Karpas-422 (cell line): ENCODE measurements around the gene TGFB1I1. TPM values are rescaled to one million over a fixed set of nuclear protein-coding genes. Genes with fewer than 3 reads are reported as not detected.

Experiments
- DNase-seq: peaks from one replicate; pipeline ENCODE4 v3.0.0-alpha.2; 2015
- H2AFZ ChIP-seq: fragments of 200-600 bp; sonication (generic); 2 replicates; pipeline ENCODE4 v1.6.1; 2014; ENCODE audit warnings: antibody characterized with exemption, low read length, mixed read lengths
- H3K27ac ChIP-seq: fragments of 200-600 bp; sonication (generic); 2 replicates; pipeline ENCODE4 v1.5.1; 2014; ENCODE audit warnings: mild to moderate bottlenecking, low read length, moderate library complexity
- H3K27me3 ChIP-seq: fragments of 200-600 bp; sonication (generic); 2 replicates; pipeline ENCODE4 v1.6.1; 2014; ENCODE audit warnings: low read length, mixed read lengths
- H3K36me3 ChIP-seq: fragments of 200-600 bp; sonication (generic); 2 replicates; pipeline ENCODE4 v1.6.1; 2014; ENCODE audit warnings: low read length, mixed read lengths; ENCODE audit not compliant: insufficient read depth
- H3K4me1 ChIP-seq: fragments of 200-600 bp; sonication (generic); 2 replicates; pipeline ENCODE4 v1.6.1; 2014; ENCODE audit warnings: mild to moderate bottlenecking, low read length, mixed read lengths
- H3K4me2 ChIP-seq: fragments of 200-600 bp; sonication (generic); 2 replicates; pipeline ENCODE4 v1.6.1; 2014; ENCODE audit warnings: low read length, low read depth, mild to moderate bottlenecking; ENCODE audit not compliant: poor library complexity, severe bottlenecking
- H3K4me3 ChIP-seq: fragments of 200-600 bp; sonication (generic); 2 replicates; pipeline ENCODE4 v1.5.1; 2014; ENCODE audit warnings: mild to moderate bottlenecking, antibody characterized with exemption, low read length, mixed read lengths
- H3K79me2 ChIP-seq: fragments of 200-600 bp; sonication (generic); 2 replicates; pipeline ENCODE4 v1.6.1; 2014; ENCODE audit warnings: mild to moderate bottlenecking, low read length, mixed read lengths
- H3K9ac ChIP-seq: fragments of 200-600 bp; sonication (generic); 2 replicates; pipeline ENCODE4 v1.6.0; 2014; ENCODE audit warnings: low read length
- H3K9me2 ChIP-seq: fragments of 200-600 bp; sonication (generic), shearing (Covaris generic); replicated peaks from 2 replicates; pipeline ENCODE4 v1.6.0; 2014; ENCODE audit warnings: mild to moderate bottlenecking, low read length, moderate library complexity; ENCODE audit not compliant: insufficient read depth
- H3K9me3 ChIP-seq: fragments of 300-700, 200-600 bp; sonication (generic); 2 replicates; pipeline ENCODE4 v1.6.1; 2014; ENCODE audit warnings: low read length, mixed read lengths
- H4K20me1 ChIP-seq: fragments of 200-600 bp; sonication (generic); 2 replicates; pipeline ENCODE4 v1.6.1; 2014; ENCODE audit warnings: mild to moderate bottlenecking, antibody characterized with exemption, low read length, low read depth; ENCODE audit not compliant: insufficient read depth
- total RNA-seq: library from RNA; depleted of rRNA; stranded (reverse); fragments of >200 nt; shearing (Covaris generic); gene quantifications from 2 replicates; pipeline ENCODE4 v1.2.3, GENCODE V29; 2014; ENCODE audit warnings: low replicate concordance; rRNA removed

The TGFB1I1 gene
- not detected in 2 replicates for total RNA-seq

DNA sequence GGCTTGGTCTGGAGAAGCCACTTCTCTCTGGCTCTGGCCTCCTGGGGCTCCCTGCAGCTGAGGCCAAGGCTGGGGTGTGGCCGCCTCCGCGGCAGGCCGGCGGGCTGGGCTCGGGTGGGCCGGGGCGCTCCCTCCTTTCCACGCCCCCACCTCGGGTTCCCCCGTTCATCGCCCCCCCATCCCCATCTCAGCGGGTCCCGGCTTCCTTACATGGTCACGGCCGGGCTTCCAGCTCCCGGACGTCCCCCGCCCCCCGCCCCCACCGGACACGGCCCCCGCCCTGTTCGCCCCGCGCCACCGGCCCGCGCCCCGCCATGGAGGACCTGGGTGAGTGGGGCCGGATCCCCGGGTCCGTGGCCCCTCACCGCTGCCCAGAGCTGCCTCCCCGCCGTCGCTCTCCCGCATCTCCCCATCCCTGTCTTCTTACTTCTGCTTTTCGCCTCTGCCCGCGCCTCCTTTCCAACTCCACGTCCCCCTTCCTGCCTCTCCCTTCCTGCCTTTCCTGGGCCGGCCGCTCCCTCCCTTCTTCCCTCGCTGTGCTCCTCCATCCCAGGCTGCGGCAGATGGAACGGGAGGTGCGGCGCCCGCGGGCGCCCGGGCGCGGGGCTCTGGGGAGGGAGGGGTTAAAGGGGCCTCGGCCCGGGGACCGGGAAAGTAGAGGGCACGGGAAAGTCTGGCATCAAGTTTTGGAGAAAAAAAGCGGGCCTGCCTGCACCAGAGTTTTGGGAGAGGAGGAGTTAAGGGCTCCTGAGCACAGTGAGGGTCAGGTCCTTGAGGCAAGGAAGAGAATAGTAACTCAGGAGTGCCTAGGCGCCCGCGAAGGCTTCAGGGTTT is at the start of gene TGFB1I1:
TSS of gene TGFB1I1 (plus strand) at position 278 of the 834 bp plus-strand sequence. CDS start at position 315, 37 bp downstream.
- no peak within 1 kb of the TSS for H3K9ac ChIP-seq

DNA sequence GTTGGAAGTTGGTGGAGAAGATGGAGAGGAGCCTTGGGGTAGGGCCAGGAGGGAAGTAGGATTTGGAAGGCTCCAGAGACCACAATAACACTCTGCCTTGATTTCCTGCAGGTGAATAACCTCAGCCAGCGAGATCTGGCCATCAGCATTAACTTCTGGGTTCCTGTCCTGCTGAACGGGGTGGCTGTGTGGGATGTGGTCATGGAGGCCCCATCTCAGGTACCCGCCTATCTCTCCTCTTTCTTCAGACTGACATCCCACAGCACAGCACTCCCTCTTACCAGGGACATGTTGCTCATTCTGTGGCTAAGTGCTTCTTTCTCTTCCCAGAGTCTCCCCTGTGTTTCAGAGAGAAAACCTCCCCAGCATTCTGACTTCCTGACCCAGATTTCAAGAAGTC is 48.7 kb upstream of the TGFB1I1 start:
- Histone ChIP-seq H3K4me1 (no peaks in the 10 kb centered on the region), H3K9me3 (no peaks in the 10 kb centered on the region), H3K4me2 (no peak overlapping the region), H3K9ac (no peak overlapping the region), H3K9me2 (no peaks in the 10 kb centered on the region), H3K27ac (no peak overlapping the region), H3K27me3 (no peaks in the 10 kb centered on the region), H3K4me3 (no peak overlapping the region), H3K79me2 (no peaks in the 10 kb centered on the region), H2AFZ (no peak overlapping the region), H3K36me3 (no peaks in the 10 kb centered on the region), H4K20me1 (no peaks in the 10 kb centered on the region)
- no peak for DNase-seq

More for the DNA sequence above, at the start of gene TGFB1I1:
- Histone ChIP-seq H3K36me3 (no peaks in the 10 kb centered on the region), H3K4me1 (peaks cover 5% of the 10 kb centered on the region), H4K20me1 (no peaks in the 10 kb centered on the region), H3K4me2 (no peak within 1 kb of the TSS), H3K9me3 (no peaks in the 10 kb centered on the region), H3K4me3 (no peak within 1 kb of the TSS), H2AFZ (no peak within 1 kb of the TSS), H3K79me2 (no peaks in the 10 kb centered on the region), H3K27me3 (no peaks in the 10 kb centered on the region), H3K9me2 (no peaks in the 10 kb centered on the region), H3K27ac (no peak within 1 kb of the TSS)
- DNase-seq = no peak

DNA sequence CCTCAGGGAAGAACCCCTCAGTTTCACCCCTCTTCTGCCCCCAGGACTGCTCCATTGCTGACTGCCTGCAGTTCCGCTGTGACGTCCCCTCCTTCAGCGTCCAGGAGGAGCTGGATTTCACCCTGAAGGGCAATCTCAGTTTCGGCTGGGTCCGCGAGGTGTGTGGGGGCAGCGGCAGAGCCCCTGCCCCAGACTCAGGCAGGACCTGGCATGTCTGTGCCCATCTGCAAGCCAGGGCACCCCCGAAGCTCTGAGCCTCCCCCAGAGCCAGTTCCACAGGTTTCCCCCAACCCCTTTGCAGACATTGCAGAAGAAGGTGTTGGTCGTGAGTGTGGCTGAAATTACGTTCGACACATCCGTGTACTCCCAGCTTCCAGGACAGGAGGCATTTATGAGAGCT is 48.2 kb upstream of the TGFB1I1 start:
- Histone ChIP-seq H3K36me3 (no peaks in the 10 kb centered on the region), H3K9me3 (no peaks in the 10 kb centered on the region), H3K4me3 (no peak overlapping the region), H3K79me2 (no peaks in the 10 kb centered on the region), H3K9ac (no peak overlapping the region), H3K4me2 (no peak overlapping the region), H3K4me1 (no peaks in the 10 kb centered on the region), H2AFZ (no peak overlapping the region), H3K9me2 (no peaks in the 10 kb centered on the region), H3K27ac (no peak overlapping the region), H4K20me1 (no peaks in the 10 kb centered on the region), H3K27me3 (no peaks in the 10 kb centered on the region)
- DNase-seq = no peak

DNA sequence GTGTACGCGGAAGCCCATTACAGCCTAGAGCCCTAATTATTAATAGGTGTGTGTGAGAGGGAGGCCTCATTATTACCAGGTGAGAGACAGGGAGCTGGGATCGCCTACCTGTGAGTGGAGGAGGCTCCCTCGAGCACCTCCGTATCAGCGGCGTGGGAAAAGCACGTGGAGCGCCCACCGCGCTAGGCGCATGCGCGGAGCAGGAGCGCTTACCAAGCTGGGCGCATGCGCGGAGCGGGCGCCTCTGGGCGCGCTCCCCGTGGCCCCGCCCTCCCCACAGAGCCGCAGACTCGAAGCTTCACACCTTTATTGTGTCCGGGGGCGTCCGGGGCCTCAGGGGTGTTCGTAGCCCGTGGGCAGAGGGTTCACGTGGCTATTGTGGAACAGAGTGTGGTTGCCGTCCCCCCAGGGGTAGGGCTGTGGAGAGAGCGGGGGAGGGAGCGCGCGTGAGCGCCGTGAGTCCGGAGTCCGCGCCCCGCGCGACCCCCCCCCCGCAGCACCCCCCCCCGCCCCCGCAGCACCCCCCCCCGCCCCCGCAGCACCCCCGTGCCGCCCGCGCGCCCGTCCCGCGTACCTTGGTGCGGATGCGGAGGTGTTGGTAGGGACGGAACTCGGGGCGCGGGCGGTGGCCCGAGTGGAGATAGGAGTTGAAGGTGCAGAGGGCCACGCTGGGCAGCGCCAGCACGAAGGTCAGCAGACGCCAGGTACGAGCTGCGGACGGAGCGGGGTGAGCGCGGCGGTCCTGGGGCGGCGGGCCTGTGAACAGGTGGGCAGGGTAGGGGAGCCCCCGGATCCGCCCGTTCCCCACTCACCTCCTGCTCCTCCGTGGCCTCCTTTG is 44.3 kb upstream of the TGFB1I1 start:
- Histone ChIP-seq H3K4me1 (no peaks in the 10 kb centered on the region), H3K36me3 (no peaks in the 10 kb centered on the region), H4K20me1 (no peaks in the 10 kb centered on the region), H3K4me2 (no peak overlapping the region), H3K9ac (no peak overlapping the region), H3K9me2 (no peaks in the 10 kb centered on the region), H3K79me2 (no peaks in the 10 kb centered on the region), H2AFZ (no peak overlapping the region), H3K9me3 (no peaks in the 10 kb centered on the region), H3K4me3 (no peak overlapping the region), H3K27me3 (no peaks in the 10 kb centered on the region), H3K27ac (no peak overlapping the region)
- DNase-seq = no peak

DNA sequence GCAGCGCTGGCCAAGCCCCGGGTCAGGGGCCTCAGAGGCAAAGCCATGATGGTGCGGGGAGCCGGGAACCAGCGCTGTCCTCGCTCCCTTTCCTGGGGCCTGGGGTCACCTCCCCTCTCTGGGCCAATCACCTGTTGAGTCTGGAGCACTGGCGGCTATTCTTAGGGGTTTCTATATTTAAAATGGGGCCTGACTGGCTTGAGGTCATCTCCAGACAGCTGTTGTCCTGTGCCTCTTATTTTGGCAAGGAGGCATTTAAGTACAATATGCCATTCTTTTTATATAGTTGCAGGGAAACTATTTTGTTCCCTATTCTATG is 43.7 kb upstream of the TGFB1I1 start, which contains the start of gene COX6A2:
TSS of gene COX6A2 (minus strand) at position 82 of the 319 bp plus-strand sequence. CDS start at position 47, 35 bp downstream.
- no peaks in the 10 kb centered on the region for H3K9me2 ChIP-seq
- H3K36me3 ChIP-seq = no peaks in the 10 kb centered on the region
- H3K9me3 ChIP-seq = no peaks in the 10 kb centered on the region
- H3K9ac ChIP-seq = no peak within 1 kb of the TSS
- H3K4me1 ChIP-seq = no peaks in the 10 kb centered on the region
- no peak within 1 kb of the TSS for H3K4me2 ChIP-seq
- H3K4me3 ChIP-seq = no peak within 1 kb of the TSS
- no peaks in the 10 kb centered on the region for H3K27me3 ChIP-seq
- no peaks in the 10 kb centered on the region for H4K20me1 ChIP-seq
- peak; percentile 10 for DNase-seq
- H3K79me2 ChIP-seq = no peaks in the 10 kb centered on the region
- no peak within 1 kb of the TSS for H3K27ac ChIP-seq
- no peak within 1 kb of the TSS for H2AFZ ChIP-seq

DNA sequence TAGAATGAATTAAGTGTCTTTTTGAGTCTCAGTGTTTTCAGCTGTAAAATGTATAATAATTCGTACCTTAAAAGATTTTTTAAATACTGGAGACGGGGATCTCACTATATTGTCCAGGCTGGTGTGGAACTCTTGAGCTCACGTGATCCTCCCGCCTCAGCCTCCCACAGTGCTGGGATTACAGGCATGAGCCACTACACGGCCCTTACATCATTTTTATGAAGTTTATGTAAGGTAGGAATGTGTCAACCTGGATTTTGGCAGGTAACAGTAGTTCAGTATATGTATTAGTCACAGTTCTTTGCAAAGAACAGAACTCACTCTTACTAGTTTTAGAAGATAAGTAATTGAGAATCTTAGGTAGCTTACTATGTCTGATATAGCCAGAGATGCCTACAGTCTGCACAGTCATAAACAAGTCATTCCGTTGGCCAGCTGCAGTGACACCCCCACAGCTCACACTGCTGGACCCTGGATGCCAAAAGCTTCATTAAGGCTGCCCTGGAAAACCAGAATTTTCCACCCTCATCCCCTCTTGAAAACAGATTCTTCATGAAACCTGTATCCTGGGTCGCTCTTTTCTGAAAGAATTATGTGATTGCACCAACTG is 43.2 kb upstream of the TGFB1I1 start:
- H3K79me2 ChIP-seq = no peaks in the 10 kb centered on the region
- H2AFZ ChIP-seq = no peak overlapping the region
- H3K4me3 ChIP-seq = no peak overlapping the region
- H4K20me1 ChIP-seq = no peaks in the 10 kb centered on the region
- H3K27ac ChIP-seq = no peak overlapping the region
- H3K4me2 ChIP-seq = no peak overlapping the region
- no peak overlapping the region for H3K9ac ChIP-seq
- H3K36me3 ChIP-seq = no peaks in the 10 kb centered on the region
- no peaks in the 10 kb centered on the region for H3K27me3 ChIP-seq
- no peaks in the 10 kb centered on the region for H3K9me2 ChIP-seq
- no peaks in the 10 kb centered on the region for H3K9me3 ChIP-seq
- peak; percentile 16 for DNase-seq
- no peaks in the 10 kb centered on the region for H3K4me1 ChIP-seq

DNA sequence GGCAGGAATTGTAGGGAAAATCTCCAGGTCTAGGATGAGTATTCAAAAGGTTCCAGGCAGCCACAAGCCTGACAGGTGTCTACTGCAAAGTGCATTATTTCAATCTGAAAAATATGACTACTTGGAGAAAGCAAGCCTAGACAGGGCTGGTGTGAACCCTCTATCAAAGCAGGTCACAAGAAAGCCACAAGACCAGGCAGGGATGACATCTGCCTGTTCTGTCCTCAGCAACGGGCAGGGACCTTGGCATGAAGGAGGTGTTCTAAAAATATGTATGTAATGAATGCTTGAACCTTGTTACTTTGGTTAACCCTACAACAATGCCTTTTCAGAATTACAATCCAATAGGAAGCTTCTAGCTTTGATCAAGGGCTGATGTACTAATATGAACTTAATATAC is 42.6 kb upstream of the TGFB1I1 start:
- no peaks in the 10 kb centered on the region for H3K4me1 ChIP-seq
- H3K9me2 ChIP-seq = no peaks in the 10 kb centered on the region
- no peaks in the 10 kb centered on the region for H3K79me2 ChIP-seq
- H3K4me3 ChIP-seq = no peak overlapping the region
- H4K20me1 ChIP-seq = no peaks in the 10 kb centered on the region
- no peak overlapping the region for H3K4me2 ChIP-seq
- no peaks in the 10 kb centered on the region for H3K27me3 ChIP-seq
- no peaks in the 10 kb centered on the region for H3K9me3 ChIP-seq
- H3K36me3 ChIP-seq = no peaks in the 10 kb centered on the region
- no peak overlapping the region for H2AFZ ChIP-seq
- H3K9ac ChIP-seq = no peak overlapping the region
- no peak overlapping the region for H3K27ac ChIP-seq
- DNase-seq = peak; percentile 21

DNA sequence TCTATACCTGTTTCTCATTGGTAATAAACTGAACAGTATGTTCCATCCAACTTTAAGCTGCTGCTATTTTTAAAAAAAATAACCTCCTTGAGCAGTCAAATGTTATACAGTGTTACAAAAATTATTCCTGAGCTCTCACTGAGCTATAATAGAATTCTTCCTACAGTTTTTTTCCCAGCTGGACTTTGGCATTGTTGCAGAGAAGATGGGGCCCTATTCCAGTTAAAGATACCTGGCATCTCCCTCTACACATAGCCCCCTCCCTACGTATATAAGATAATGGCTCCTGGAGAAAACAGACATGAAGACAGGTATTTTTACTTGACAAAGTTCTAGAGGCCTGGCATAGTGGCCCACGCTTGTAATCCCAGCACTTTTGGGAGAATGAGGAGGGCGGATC is 42.2 kb upstream of the TGFB1I1 start:
- no peaks in the 10 kb centered on the region for H3K36me3 ChIP-seq
- peak; percentile 26 for DNase-seq
- no peak overlapping the region for H2AFZ ChIP-seq
- H3K4me3 ChIP-seq = no peak overlapping the region
- no peak overlapping the region for H3K9ac ChIP-seq
- no peaks in the 10 kb centered on the region for H3K9me2 ChIP-seq
- no peaks in the 10 kb centered on the region for H4K20me1 ChIP-seq
- H3K27ac ChIP-seq = no peak overlapping the region
- H3K9me3 ChIP-seq = no peaks in the 10 kb centered on the region
- no peak overlapping the region for H3K4me2 ChIP-seq
- H3K27me3 ChIP-seq = no peaks in the 10 kb centered on the region
- H3K79me2 ChIP-seq = no peaks in the 10 kb centered on the region
- no peaks in the 10 kb centered on the region for H3K4me1 ChIP-seq
